ENCODE results near the gene FRA10AC1. TPM values are rescaled to one million over a fixed set of nuclear protein-coding genes. Genes with fewer than 3 reads are reported as not detected.

Gene FRA10AC1
- total RNA-seq, 1 donor from 2014 or later, result 14.4 TPM

GRCh38 chr10:93687737-93688136, 14.7 kb downstream of the FRA10AC1 start:
- no peak for DNase-seq
- no peak for TF ChIP-seq CTCF (IDR thresholded peaks at IDR 0.05; ENCODE audit: borderline replicate concordance)
- Histone ChIP-seq H3K27ac (replicated peaks) (no peak overlapping the region), H3K4me3 (no peak overlapping the region), H3K4me1 (no peaks in the 10 kb centered on the region), H3K9me3 (replicated peaks) (no peaks in the 10 kb centered on the region), H3K27me3 (ENCODE audit: low read depth) (no peaks in the 10 kb centered on the region), H3K36me3 (peaks cover 64% of the 10 kb centered on the region)
- intact Hi-C loops (cut with micrococcal nuclease), result no loop called here

- Histone ChIP-seq H3K27me3 (ENCODE audit: low read depth) (no peaks in the 10 kb centered on the region), H3K36me3 (peaks cover 79% of the 10 kb centered on the region), H3K27ac (replicated peaks) (no peak overlapping the region), H3K4me3 (no peak overlapping the region), H3K4me1 (peaks cover 17% of the 10 kb centered on the region), H3K9me3 (replicated peaks) (no peaks in the 10 kb centered on the region)
- intact Hi-C loops (cut with micrococcal nuclease), result loop anchor here (5.0 kb wide), 1 partner anchor 128 kb away; no protein-coding TSS in a partner anchor
- peak; percentile 59 for TF ChIP-seq CTCF (IDR thresholded peaks at IDR 0.05; ENCODE audit: borderline replicate concordance)
- DNase-seq, result no peak
These were observed 21.9 kb downstream of the FRA10AC1 start for GRCh38 chr10:93680412-93681047.

- Histone ChIP-seq H3K27me3 (ENCODE audit: low read depth) (no peaks in the 10 kb centered on the region), H3K4me3 (no peak overlapping the region), H3K36me3 (peaks cover 81% of the 10 kb centered on the region), H3K9me3 (replicated peaks) (no peaks in the 10 kb centered on the region), H3K27ac (replicated peaks) (no peak overlapping the region), H3K4me1 (peaks cover 17% of the 10 kb centered on the region)
- no peak for DNase-seq
- TF ChIP-seq CTCF (IDR thresholded peaks at IDR 0.05; ENCODE audit: borderline replicate concordance), result no peak
- intact Hi-C loops (cut with micrococcal nuclease), result no loop called here
These were observed 23.4 kb downstream of the FRA10AC1 start for GRCh38 chr10:93678805-93679587.

- no peak for TF ChIP-seq CTCF (IDR thresholded peaks at IDR 0.05; ENCODE audit: borderline replicate concordance)
- peaks cover 17% of the 10 kb centered on the region for H3K4me1 ChIP-seq
- peaks cover 81% of the 10 kb centered on the region for H3K36me3 ChIP-seq
- intact Hi-C loops (cut with micrococcal nuclease), result no loop called here
- no peaks in the 10 kb centered on the region for H3K27me3 ChIP-seq (ENCODE audit: low read depth)
- no peak overlapping the region for H3K27ac ChIP-seq (replicated peaks)
- no peak for DNase-seq
- H3K4me3 ChIP-seq, result no peak overlapping the region
- no peaks in the 10 kb centered on the region for H3K9me3 ChIP-seq (replicated peaks)
These were observed 24.0 kb downstream of the FRA10AC1 start for GRCh38 chr10:93678386-93678785.

GRCh38 chr10:93673791-93674190, 28.6 kb downstream of the FRA10AC1 start:
- no peak for TF ChIP-seq CTCF (IDR thresholded peaks at IDR 0.05; ENCODE audit: borderline replicate concordance)
- Histone ChIP-seq H3K27me3 (ENCODE audit: low read depth) (no peaks in the 10 kb centered on the region), H3K36me3 (peaks cover 80% of the 10 kb centered on the region), H3K4me1 (peaks cover 2% of the 10 kb centered on the region), H3K9me3 (replicated peaks) (no peaks in the 10 kb centered on the region), H3K27ac (replicated peaks) (no peak overlapping the region), H3K4me3 (no peak overlapping the region)
- DNase-seq, result no peak
- intact Hi-C loops (cut with micrococcal nuclease), result no loop called here

All from left ventricle myocardium inferior (tissue), 1 donor.